OCI-LY1 (cell line): Measurements from ENCODE around the gene CCDC18.

Experiments used
- CTCF ChIP-seq: fragments of 200-600 bp; sonication (generic), shearing (Covaris generic); IDR thresholded peaks from 2 replicates; pipeline ENCODE4 v1.5.1; 2017; ENCODE audit warnings: mild to moderate bottlenecking, antibody characterized with exemption, low read length, moderate library complexity, mixed read lengths
- EZH2 ChIP-seq: fragments of 200-600 bp; sonication (generic), shearing (Covaris generic); IDR thresholded peaks from 2 replicates; pipeline ENCODE4 v1.8.0; 2017; ENCODE audit warnings: borderline replicate concordance, mixed run types, mild to moderate bottlenecking, antibody characterized with exemption, low read length, moderate library complexity, mixed read lengths

GRCh38 chr1:93186667-93187066 is 6.1 kb downstream of the CCDC18 start:
- no peak for TF ChIP-seq CTCF
- no peak for TF ChIP-seq EZH2
